NCI-H1105 treated with DMSO at 0.1 percent for 48 hours (cell line): Measurements from ENCODE around the gene RSBN1L.

Source experiments
- DNase-seq: peaks from one replicate; lab custom pipeline; 2025; lab: John Stamatoyannopoulos, UW

The RSBN1L gene

DNA sequence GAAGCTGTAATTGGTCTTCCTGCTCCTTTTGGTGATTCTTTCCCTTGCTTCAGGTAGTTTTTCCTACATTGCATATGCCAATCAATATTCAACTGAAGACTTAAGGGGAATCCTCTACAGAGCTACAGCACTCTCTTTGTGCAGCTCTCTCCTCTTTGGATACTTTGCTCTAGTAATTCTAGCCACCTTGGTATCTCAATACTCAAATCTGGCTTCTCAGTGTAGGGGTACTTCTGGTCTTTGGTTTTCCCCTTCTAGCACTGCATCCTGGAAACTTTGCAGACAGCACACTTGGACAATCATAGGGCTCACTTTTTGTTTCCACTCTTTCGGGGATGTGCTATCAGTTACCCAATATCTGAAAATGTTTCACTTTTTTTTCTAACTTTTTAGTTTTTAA lies 112.3 kb downstream of the RSBN1L start:
- no peak for DNase-seq

DNA sequence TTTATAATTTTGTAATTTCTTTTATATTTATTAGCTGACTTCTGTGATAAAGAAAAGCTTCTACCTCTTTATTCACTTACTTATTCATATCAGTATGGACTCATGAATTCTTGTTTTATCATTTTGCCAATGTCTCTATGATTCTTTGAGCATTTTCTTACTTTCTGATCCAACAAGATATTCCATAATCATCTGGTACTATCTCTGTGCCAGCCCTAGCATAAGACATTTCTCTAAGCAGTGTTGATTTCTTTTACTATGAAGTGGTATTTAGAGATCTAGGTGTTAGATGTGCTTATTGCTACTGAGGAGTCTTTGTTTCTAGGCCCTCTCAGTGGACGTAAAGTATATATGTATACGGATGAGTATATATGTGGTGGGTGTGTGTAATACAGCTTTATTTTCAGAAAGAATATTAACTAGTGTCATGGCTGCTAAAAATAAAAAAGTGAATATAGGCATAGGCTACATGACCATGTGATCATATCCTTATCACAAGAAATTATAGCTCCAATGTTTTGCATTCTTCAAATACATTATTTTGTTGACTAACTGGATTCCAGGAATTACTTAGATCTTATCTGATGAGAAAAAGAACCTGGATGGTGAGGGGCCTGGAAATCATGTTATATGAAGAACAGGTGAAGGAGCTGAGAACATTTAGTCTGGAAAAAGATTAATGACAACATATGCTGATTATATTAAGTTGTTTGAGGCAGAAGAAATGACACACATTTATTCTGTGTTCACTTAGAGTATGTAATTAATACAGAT lies 115.4 kb downstream of the RSBN1L start:
- DNase-seq = no peak

DNA sequence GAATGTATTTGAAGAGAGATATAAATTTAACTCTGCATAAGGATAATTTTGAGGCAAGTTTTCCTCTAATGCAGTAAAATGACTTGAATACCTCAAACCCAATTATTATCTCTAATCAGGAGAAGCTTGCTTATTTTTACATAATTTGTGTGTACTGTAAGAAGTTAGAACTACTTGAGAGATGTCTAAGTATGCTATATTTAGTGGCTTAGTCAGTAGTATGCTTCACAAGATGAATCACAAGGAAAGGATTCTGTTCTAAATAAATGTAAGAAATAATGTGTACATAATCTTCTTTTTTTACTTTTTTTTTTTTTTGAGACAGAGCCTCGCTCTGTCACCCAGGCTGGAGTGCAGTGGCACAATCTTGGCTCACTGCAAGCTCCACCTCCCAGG lies 116.0 kb downstream of the RSBN1L start:
- no peak for DNase-seq

DNA sequence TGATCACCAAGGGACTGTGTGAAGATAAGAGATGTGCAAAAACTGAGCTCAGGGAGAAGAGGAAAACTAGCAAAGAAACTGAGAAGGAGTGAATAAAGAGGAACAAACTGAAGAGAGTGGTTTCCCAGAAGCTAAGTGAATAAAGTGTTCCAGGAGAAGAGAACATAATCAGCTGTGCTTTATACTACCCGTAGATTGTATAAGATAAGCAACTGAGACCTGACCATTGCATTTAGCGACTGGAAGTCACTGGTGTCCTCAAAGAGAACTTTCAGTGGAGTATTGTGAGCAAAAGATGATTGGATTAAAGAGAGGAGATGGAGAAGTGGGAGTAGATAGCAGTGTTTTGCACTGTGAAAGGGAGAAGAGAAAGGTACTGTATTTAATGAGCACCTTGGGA lies 116.9 kb downstream of the RSBN1L start:
- no peak for DNase-seq

DNA sequence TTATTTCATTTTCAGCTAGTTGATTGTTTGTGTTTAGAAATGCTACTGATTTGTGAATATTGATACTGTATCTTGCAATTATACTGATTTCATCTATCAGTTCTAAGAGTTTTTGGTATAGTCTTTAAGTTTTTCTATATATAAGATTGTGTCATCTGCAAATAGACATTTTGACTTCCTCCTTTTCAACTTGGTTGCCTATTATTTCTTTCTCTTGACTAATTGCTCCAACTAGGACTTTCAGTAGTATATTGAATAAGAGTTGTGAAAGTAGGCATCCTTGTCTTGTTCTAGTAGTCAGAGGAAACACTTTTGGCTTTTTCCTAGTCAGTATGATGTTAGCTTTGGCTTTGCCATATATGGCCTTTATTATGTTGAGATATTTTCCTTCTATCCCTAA lies 122.8 kb downstream of the RSBN1L start:
- DNase-seq = no peak

DNA sequence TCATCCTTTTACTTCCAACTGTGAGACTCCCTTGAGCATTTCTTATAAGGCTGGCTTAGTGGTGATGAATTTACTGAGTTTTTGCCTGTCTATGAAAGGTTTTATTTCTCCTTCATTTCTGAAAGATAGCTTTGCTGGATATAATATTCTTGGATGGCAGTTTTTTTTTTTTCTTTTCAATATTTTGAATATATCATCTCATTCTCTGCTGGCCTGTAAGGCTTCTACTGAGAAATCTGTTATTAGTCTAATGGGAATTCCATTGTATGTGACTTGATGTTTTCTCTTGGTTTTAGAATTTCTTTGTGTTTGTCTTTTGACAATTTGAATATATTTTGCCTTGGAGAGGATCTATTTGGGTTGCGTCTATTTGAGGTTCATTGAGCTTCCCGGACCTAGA lies 124.7 kb downstream of the RSBN1L start:
- DNase-seq = no peak

DNA sequence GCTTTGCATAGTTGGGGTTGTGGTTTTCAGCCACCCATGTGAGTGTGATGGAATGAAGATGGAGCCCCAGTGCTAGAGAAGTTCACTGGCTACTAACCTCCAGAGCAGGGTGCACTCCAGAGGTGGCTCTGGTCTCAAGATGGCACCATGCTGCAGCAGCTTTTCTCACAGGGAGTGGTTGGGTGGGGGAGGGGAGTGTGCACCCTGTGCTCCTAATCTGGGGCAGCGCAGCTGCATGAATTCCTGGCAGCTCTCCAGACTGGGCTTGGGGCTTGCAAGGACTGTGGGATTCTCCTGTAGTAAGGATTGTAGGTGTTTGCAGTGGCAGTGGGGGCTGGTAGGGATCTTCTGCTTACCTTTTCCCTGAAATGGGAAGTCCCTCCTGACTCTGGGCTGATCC lies 126.0 kb downstream of the RSBN1L start:
- no peak for DNase-seq

DNA sequence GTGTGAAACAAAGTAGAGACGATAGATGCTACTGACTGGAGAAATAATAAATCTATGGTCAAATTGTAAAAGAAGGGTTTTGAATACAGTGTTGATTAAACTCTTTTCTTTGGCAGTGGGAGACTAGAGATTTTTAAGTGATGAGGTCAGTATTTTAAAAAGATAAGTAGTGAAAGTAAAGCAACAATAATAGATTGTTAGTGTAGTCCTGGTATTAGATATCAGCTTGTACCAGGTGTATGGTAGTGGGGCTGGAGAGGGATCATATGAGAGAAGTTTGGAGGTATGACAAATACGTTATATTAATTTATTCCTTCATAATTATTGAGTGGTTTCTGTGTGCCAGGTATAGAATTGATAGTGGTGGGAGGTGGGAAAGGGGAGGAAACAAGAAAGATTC lies 127.5 kb downstream of the RSBN1L start:
- no peak for DNase-seq

DNA sequence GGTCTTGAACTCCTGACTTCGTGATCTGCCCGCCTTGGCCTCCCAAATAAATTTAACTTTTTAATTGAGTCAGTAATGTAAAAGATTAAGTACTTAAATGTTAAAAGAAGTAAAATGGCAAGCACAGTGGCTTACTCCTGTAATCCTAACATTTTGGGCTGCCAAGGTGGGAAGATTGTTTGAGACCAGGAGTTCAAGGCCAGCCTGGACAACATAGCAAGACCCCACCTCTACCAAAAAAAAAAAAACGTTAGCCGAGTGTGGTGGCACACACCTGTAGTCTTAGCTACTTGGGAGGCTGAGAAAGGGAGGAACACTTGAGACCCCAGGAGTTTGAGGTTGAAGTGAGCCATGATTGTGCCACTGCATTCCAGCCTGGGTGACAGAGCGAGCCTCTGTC lies 128.4 kb downstream of the RSBN1L start:
- DNase-seq = no peak

DNA sequence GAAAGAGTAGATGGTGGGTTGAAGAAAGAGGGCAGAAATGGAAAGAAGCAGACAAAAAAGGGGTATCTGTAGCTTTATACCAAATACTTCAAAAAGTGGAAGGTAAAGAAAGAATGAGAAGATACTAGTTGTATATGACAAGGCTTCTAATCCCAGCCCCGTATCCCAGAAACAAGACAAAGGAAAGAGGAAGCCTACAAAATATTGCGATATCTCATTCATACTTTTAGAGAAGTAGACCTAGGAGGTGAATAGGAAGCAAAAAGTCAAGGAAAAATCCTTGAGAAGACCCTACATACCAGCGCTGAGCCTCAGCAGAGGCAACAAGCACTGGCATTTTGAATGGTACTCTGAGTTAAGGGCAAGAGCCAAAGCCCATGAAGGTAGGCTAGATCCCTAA lies 128.9 kb downstream of the RSBN1L start:
- DNase-seq = no peak

DNA sequence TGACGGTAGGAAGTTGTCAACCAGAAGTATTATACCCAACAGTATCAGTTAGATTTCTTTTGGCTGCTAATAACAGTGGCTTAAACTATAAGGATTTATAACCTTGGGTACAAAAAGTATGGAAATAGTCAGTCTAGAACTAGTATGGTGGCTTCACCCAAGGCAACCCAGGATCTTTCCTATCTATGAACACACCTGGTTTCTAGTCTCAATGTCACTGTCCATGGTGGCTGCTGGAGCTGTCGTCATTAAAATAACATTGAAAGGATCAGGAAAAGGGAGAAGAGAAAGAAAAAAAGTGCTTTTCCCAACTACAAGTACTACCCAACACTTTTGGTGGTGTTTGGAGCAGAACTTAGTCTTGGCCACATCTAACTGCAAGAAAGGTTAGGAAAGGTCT lies 130.0 kb downstream of the RSBN1L start:
- DNase-seq = no peak

DNA sequence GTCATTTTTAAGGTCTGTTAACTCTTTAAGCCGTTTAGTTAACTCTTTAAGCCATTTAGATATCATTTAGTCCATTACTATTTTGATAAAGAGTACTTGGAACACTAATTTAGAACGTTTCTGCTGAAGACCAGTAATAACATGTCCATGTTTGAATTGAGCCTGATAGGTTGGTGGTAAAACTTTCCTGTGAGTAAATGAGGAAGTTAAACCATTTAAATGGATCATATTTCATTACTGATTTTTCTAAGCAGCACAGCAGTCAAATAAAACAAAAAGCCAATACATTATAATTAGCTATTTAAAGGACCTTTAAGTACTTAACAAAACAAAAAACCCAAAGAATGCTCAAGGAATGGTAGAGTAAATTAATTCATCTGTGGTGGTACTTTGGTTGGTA lies 131.7 kb downstream of the RSBN1L start:
- peak; percentile 76 for DNase-seq

DNA sequence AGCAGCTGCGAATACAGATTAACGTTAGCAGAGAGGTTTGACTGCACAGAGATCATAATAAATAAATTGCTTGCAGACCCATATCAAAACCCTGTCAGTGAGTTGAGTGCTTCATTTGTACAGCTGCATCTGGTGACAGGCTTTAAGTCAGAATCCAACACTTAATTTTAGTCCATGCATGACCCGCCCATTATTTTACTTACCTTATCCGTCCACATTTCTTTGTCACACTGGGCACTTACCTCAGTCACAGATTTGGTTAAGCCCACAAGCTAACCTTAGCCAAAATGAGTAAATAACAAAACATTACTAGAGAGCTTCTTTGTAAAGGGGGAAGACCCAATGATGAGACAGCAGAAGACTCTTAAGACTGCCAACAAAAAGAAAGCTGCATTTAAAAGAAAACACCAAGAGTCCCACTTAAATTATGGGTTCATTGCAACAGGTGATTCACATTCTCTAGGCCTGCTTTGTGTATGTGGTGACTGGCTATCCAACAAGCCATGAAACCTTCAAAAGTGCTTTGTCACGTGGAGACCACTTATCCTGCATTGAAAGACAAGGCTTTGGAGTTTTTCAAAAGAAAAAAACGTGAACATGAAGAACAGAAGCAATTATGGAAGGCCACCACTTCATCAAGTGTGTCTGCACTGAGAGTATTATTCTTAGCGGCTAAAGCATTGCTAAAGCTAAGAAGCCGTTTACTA lies 134.5 kb downstream of the RSBN1L start:
- DNase-seq = no peak

DNA sequence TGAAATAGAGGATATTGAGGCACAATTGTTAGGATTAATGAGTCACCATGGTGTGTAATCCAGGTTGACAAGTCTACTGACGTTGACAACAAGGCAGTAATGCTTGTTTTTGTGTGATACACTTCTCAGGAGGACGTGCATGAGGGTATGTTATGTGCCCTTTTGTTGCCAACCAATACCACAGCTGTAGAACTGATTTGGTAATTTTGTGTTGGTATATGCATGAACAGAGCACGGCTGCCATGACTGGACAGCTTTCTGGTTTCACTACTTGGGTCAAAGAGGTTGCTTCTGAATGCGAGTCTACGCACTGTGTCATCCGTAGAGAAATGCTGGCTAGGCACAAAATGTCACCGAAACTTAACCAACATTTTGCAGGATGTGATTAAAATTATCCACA lies 135.2 kb downstream of the RSBN1L start:
- no peak for DNase-seq

DNA sequence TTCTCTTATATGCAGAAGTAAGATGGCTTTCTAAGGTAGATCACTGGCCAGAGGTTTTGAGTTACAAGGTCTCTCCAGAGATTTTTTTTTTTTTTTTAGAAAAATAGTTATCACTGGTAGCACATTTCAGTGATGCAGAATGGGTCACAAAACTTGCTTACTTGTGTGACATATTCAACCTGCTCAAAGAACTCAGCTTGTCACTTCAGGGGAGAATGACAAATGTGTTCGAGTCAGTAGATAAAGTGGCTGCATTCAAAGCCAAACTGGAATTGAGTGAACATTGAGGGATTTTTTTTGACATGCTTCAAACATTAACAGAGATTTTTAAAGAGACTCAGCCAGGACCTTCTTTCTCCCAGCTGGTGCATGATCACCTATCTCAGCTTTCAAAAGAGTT lies 135.7 kb downstream of the RSBN1L start:
- DNase-seq = no peak
